CD4-positive, alpha-beta T cell (primary cell): ENCODE results near the gene CCM2L. TPM values are rescaled to one million over a fixed set of nuclear protein-coding genes. Genes with fewer than 3 reads are reported as not detected.

ENCODE experiments used
- ATAC-seq: fragments of 200-7000 bp; cut with Tn5 transposase; one replicate; pipeline ENCODE4 v1.10.0; 2022; ENCODE audit warnings: mild to moderate bottlenecking; ENCODE audit not compliant: poor library complexity
- CTCF ChIA-PET: fragments of 350-600 bp; sonication (Branson Sonifier 250); formaldehyde crosslinking; loops from one replicate; lab custom pipeline; 2021; ENCODE audit warnings: antibody characterized with exemption, inconsistent platforms; lab: Charles Lee
- POLR2A ChIA-PET: fragments of 350-600 bp; sonication (Branson Sonifier 250); formaldehyde crosslinking; loops from one replicate; lab custom pipeline; 2021; ENCODE audit warnings: antibody characterized with exemption, inconsistent platforms; lab: Charles Lee
- DNase-seq, 14 experiments: peaks; one replicate each; pipeline ENCODE4 v3.0.0-alpha.2; 2013 to 2020; ENCODE audit warnings: mixed read lengths in 2 of 14
- H3K27ac ChIP-seq, 2 donors: one replicate each; pipeline versions ENCODE4 v1.5.1 to v1.7.0; 2013; ENCODE audit warnings: low read length in 2 of 2, low read depth in 1 of 2, mild to moderate bottlenecking in 1 of 2
- H3K27me3 ChIP-seq, 2 experiments: 1 replicate in 1 of 2; 2 replicates in 1 of 2; pipeline versions ENCODE4 v1.6.1 to v1.7.0; 2013; ENCODE audit warnings: low read length in 2 of 2, control low read depth in 1 of 2, mild to moderate bottlenecking in 1 of 2, moderate library complexity in 1 of 2; ENCODE audit not compliant: insufficient read depth in 2 of 2, control insufficient read depth in 1 of 2
- H3K36me3 ChIP-seq: one replicate; pipeline ENCODE4 v1.6.1; 2013; ENCODE audit warnings: low read length, control low read depth; ENCODE audit not compliant: insufficient read depth
- H3K4me1 ChIP-seq: one replicate; pipeline ENCODE4 v1.6.1; 2013; ENCODE audit warnings: low read length, control low read depth; ENCODE audit not compliant: insufficient read depth
- H3K4me3 ChIP-seq: one replicate; pipeline ENCODE4 v1.5.1; 2013; ENCODE audit warnings: mild to moderate bottlenecking, low read length, moderate library complexity
- H3K9me3 ChIP-seq, 2 experiments: 1 replicate in 1 of 2; 2 replicates in 1 of 2; pipeline versions ENCODE4 v1.6.1 to v1.7.0; 2013; ENCODE audit warnings: low read length in 2 of 2, mild to moderate bottlenecking in 2 of 2, control low read depth in 1 of 2, moderate library complexity in 1 of 2; ENCODE audit not compliant: control insufficient read depth in 1 of 2, insufficient read depth in 1 of 2
- H3K27ac Mint-ChIP-seq: one replicate; pipeline ENCODE4 v1.8.0; 2020; ENCODE audit warnings: mixed read lengths
- H3K27me3 Mint-ChIP-seq: one replicate; pipeline ENCODE4 v1.8.0; 2021; ENCODE audit warnings: mixed read lengths
- H3K36me3 Mint-ChIP-seq: one replicate; pipeline ENCODE4 v1.8.0; 2021; ENCODE audit warnings: low read depth, mixed read lengths
- H3K4me1 Mint-ChIP-seq: one replicate; pipeline ENCODE4 v1.8.0; 2021; ENCODE audit warnings: low read depth, mixed read lengths
- H3K4me3 Mint-ChIP-seq: one replicate; pipeline ENCODE4 v1.8.0; 2020; ENCODE audit warnings: mild to moderate bottlenecking, mixed read lengths
- H3K9me3 Mint-ChIP-seq: one replicate; pipeline ENCODE4 v1.8.0; 2020; ENCODE audit warnings: mixed read lengths
- CTCF ChIP-seq: fragments of 200-600 bp; IDR thresholded peaks from one replicate; pipeline ENCODE4 v1.8.0; 2022; ENCODE audit warnings: antibody characterized with exemption, mild to moderate bottlenecking
- intact Hi-C, 2 experiments: fragments of 100-400 bp; cut with DNase I in 1 of 2; cut with micrococcal nuclease in 1 of 2; formaldehyde crosslinking; loops; one replicate each; pipeline versions ENCODE4 v1.15.1 to v1.9.0; 2023 to 2025; cut with DNase I, micrococcal nuclease
- total RNA-seq, 174 experiments: library from RNA in 2 of 174; stranded (reverse) in 2 of 174; gene quantifications; one replicate each; pipeline ENCODE4 v1.2.3 and lab custom pipeline; 2021 to 2026

The CCM2L gene
- total RNA-seq, 2 experiments from 2014 or later: not detected

- no peak overlapping the region for H3K4me3 ChIP-seq
- DNase-seq: no peak
- Mint-ChIP-seq H3K9me3 (no peaks in the 10 kb centered on the region), H3K4me3 (no peak overlapping the region), H3K27ac (no peak overlapping the region), H3K4me1 (no peaks in the 10 kb centered on the region), H3K27me3 (peaks cover 31% of the 10 kb centered on the region), H3K36me3 (no peaks in the 10 kb centered on the region)
- no peaks in the 10 kb centered on the region for H3K4me1 ChIP-seq
- intact Hi-C loops: no loop called here
- H3K27me3 ChIP-seq: peaks cover 0 to 7% of the 10 kb centered on the region in 2 experiments
- POLR2A ChIA-PET: no interaction called here
- no peak for ATAC-seq
- TF ChIP-seq CTCF: no peak
- H3K9me3 ChIP-seq: no peaks in the 10 kb centered on the region
- CTCF ChIA-PET: no interaction called here
- H3K27ac ChIP-seq: no peak overlapping the region
- no peaks in the 10 kb centered on the region for H3K36me3 ChIP-seq
Measured at GRCh38 chr20:32080783-32081182, 70.5 kb downstream of the CCM2L start.

Other genes starting within 250 kb of the CCM2L start
- gene MYLK2, start 191.1 kb upstream of the CCM2L start, total RNA-seq: not detected
- gene FOXS1, start 164.8 kb upstream of the CCM2L start, total RNA-seq: not detected
- not detected for gene DUSP15, start 139.9 kb upstream of the CCM2L start, total RNA-seq
- gene TTLL9, start 139.8 kb upstream of the CCM2L start, total RNA-seq: not detected
- gene PDRG1, start 58.4 kb upstream of the CCM2L start, total RNA-seq: 1 to 10 TPM; 6.5 to 7.1 TPM
- gene XKR7, start 42.3 kb upstream of the CCM2L start, total RNA-seq: not detected
- 1 to 10 TPM in 1 of 2 experiments, under 1 TPM in 1; 0.67 to 1.0 TPM for gene HCK, start 41.8 kb downstream of the CCM2L start, total RNA-seq
- gene TM9SF4, start 99.3 kb downstream of the CCM2L start, total RNA-seq: 10 to 100 TPM; 22.4 to 24.5 TPM
- 10 to 100 TPM; 15.6 to 16.9 TPM for gene PLAGL2, start 197.3 kb downstream of the CCM2L start, total RNA-seq
- 1 to 10 TPM; 7.5 to 8.8 TPM for gene POFUT1, start 197.4 kb downstream of the CCM2L start, total RNA-seq